Thymus (tissue), 11 donors: ENCODE data around the gene KCNMA1. TPM values are rescaled to one million over a fixed set of nuclear protein-coding genes. Genes with fewer than 3 reads are reported as not detected.

ENCODE experiments used
- DNase-seq, 9 donors: peaks; one replicate each; pipeline ENCODE4 v3.0.0-alpha.2; 2013; ENCODE audit warnings: low spot score in 9 of 9, low read depth in 6 of 9, missing footprints in 1 of 9
- H3K27ac ChIP-seq, 2 donors: one replicate each; pipeline ENCODE4 v1.5.1; 2013; ENCODE audit warnings: control low read depth in 1 of 2, low read depth in 1 of 2, low read length in 1 of 2, mild to moderate bottlenecking in 1 of 2, moderate library complexity in 1 of 2
- H3K27me3 ChIP-seq, 2 donors: one replicate each; pipeline ENCODE4 v1.5.1; 2013; ENCODE audit warnings: low read length in 1 of 2; ENCODE audit not compliant: control insufficient read depth in 2 of 2, insufficient read depth in 1 of 2
- H3K36me3 ChIP-seq, 2 donors: one replicate each; pipeline ENCODE4 v1.5.1; 2013; ENCODE audit warnings: low read length in 1 of 2, mild to moderate bottlenecking in 1 of 2, moderate library complexity in 1 of 2; ENCODE audit not compliant: control insufficient read depth in 2 of 2, insufficient read depth in 2 of 2
- H3K4me1 ChIP-seq, 2 donors: one replicate each; pipeline ENCODE4 v1.5.1; 2013; ENCODE audit warnings: low read length in 2 of 2; ENCODE audit not compliant: control insufficient read depth in 2 of 2, insufficient read depth in 2 of 2
- H3K4me3 ChIP-seq, 2 donors: one replicate each; pipeline ENCODE4 v1.5.1; 2013; ENCODE audit warnings: low read length in 2 of 2, control low read depth in 1 of 2, mild to moderate bottlenecking in 1 of 2
- H3K9me3 ChIP-seq, 2 donors: one replicate each; pipeline ENCODE4 v1.5.1; 2013; ENCODE audit warnings: low read length in 1 of 2, mild to moderate bottlenecking in 1 of 2; ENCODE audit not compliant: control insufficient read depth in 2 of 2, insufficient read depth in 1 of 2
- WGBS: extraction: QIAGEN DNeasy Blood & Tissue Kit; methylation state at CpG from one replicate; pipeline ENCODE4 v1.1.7; 2013; 5-methylcytosine and 5-hydroxymethylcytosine counted together
- polyA plus RNA-seq: library from polyadenylated mRNA; stranded (reverse); fragments of 200-250 nt; gene quantifications from one replicate; pipeline ENCODE4 v1.2.3, GENCODE V29; 2013
- total RNA-seq: library from RNA; stranded (reverse); fragments of 120-200 nt; gene quantifications from one replicate; pipeline ENCODE4 v1.2.4, GENCODE V29; 2013
- donor health status: healthy.

KCNMA1 gene
- total and polyA plus RNA-seq, 2 donors, result 1.9 to 12.9 TPM

GRCh38 chr10:77286531-77287508 lies 350.8 kb downstream of the KCNMA1 start:
- WGBS, result 85% methylated on average over 6 of the region's 6 CpGs
- no peaks in the 10 kb centered on the region for H3K9me3 ChIP-seq
- H3K27ac ChIP-seq, result no peak overlapping the region
- no peaks in the 10 kb centered on the region for H3K36me3 ChIP-seq
- H3K4me3 ChIP-seq, result no peak overlapping the region
- DNase-seq, result no peak
- peaks cover 2 to 7% of the 10 kb centered on the region in 2 donors for H3K4me1 ChIP-seq
- H3K27me3 ChIP-seq, result no peaks in the 10 kb centered on the region

- Histone ChIP-seq H3K36me3 (no peaks in the 10 kb centered on the region), H3K9me3 (no peaks in the 10 kb centered on the region), H3K27me3 (peaks cover 0 to 2% of the 10 kb centered on the region in 2 donors), H3K4me3 (no peak overlapping the region), H3K4me1 (peaks cover 2 to 7% of the 10 kb centered on the region in 2 donors), H3K27ac (no peak overlapping the region)
- 38% methylated on average over 1 of the region's 1 CpG for WGBS
- no peak for DNase-seq
Measured at GRCh38 chr10:77285529-77286182, 352.0 kb downstream of the KCNMA1 start.

GRCh38 chr10:77284797-77285196 lies 352.8 kb downstream of the KCNMA1 start:
- H3K4me3 ChIP-seq, result no peak overlapping the region
- no peaks in the 10 kb centered on the region for H3K36me3 ChIP-seq
- 93% methylated on average over 6 of the region's 6 CpGs for WGBS
- peaks cover 2 to 7% of the 10 kb centered on the region in 2 donors for H3K4me1 ChIP-seq
- peaks cover 0 to 2% of the 10 kb centered on the region in 2 donors for H3K27me3 ChIP-seq
- H3K27ac ChIP-seq, result no peak overlapping the region
- no peaks in the 10 kb centered on the region for H3K9me3 ChIP-seq
- no peak for DNase-seq

- no peaks in the 10 kb centered on the region for H3K36me3 ChIP-seq
- H3K4me3 ChIP-seq, result no peak overlapping the region
- 73% methylated on average over 3 of the region's 3 CpGs for WGBS
- H3K27ac ChIP-seq, result no peak overlapping the region
- H3K27me3 ChIP-seq, result peaks cover 0 to 2% of the 10 kb centered on the region in 2 donors
- no peaks in the 10 kb centered on the region for H3K9me3 ChIP-seq
- H3K4me1 ChIP-seq, result peaks cover 2 to 7% of the 10 kb centered on the region in 2 donors
- no peak for DNase-seq
Measured at GRCh38 chr10:77283326-77283725, 354.3 kb downstream of the KCNMA1 start.

- Histone ChIP-seq H3K36me3 (no peaks in the 10 kb centered on the region), H3K27ac (no peak overlapping the region), H3K27me3 (peaks cover 0 to 2% of the 10 kb centered on the region in 2 donors), H3K4me3 (no peak overlapping the region), H3K4me1 (peaks cover 2 to 7% of the 10 kb centered on the region in 2 donors), H3K9me3 (no peaks in the 10 kb centered on the region)
- 49% methylated on average over 2 of the region's 2 CpGs for WGBS
- no peak for DNase-seq
Measured at GRCh38 chr10:77282163-77282562, 355.4 kb downstream of the KCNMA1 start.

- H3K27me3 ChIP-seq, result peaks cover 0 to 2% of the 10 kb centered on the region in 2 donors
- no peak for DNase-seq
- no peak overlapping the region for H3K4me3 ChIP-seq
- H3K4me1 ChIP-seq, result peaks cover 2 to 7% of the 10 kb centered on the region in 2 donors
- H3K27ac ChIP-seq, result no peak overlapping the region
- no peaks in the 10 kb centered on the region for H3K9me3 ChIP-seq
- no peaks in the 10 kb centered on the region for H3K36me3 ChIP-seq
- whole genome bisulfite sequencing, result under 1% methylated on average over 4 of the region's 4 CpGs
Measured at GRCh38 chr10:77281719-77282118, 355.9 kb downstream of the KCNMA1 start.

- H3K9me3 ChIP-seq, result no peaks in the 10 kb centered on the region
- H3K27ac ChIP-seq, result no peak overlapping the region
- H3K4me3 ChIP-seq, result no peak overlapping the region
- H3K27me3 ChIP-seq, result peaks cover 0 to 8% of the 10 kb centered on the region in 2 donors
- 57% methylated on average over 4 of the region's 4 CpGs for WGBS
- peaks cover 2 to 7% of the 10 kb centered on the region in 2 donors for H3K4me1 ChIP-seq
- DNase-seq, result no peak
- H3K36me3 ChIP-seq, result no peaks in the 10 kb centered on the region
Measured at GRCh38 chr10:77279207-77279606, 358.4 kb downstream of the KCNMA1 start.

- Histone ChIP-seq H3K4me3 (no peak overlapping the region), H3K36me3 (no peaks in the 10 kb centered on the region), H3K27ac (no peak overlapping the region), H3K27me3 (peaks cover 0 to 5% of the 10 kb centered on the region in 2 donors), H3K4me1 (no peaks in the 10 kb centered on the region), H3K9me3 (no peaks in the 10 kb centered on the region)
- 79% methylated on average over 5 of the region's 5 CpGs for WGBS
- DNase-seq, result no peak
Measured at GRCh38 chr10:77274046-77274795, 363.4 kb downstream of the KCNMA1 start.
